BJ (cell line): ENCODE results near the gene CEP95. TPM values are rescaled to one million over a fixed set of nuclear protein-coding genes. Genes with fewer than 3 reads are reported as not detected.
A peak's percentile ranks its signal among the peaks of the same experiment; 100 is the strongest.

Experiments
- CTCF ChIA-PET: fragments of 350-600 bp; formaldehyde crosslinking; extraction: SDS; loops from one replicate; lab custom pipeline; 2021; ENCODE audit warnings: antibody characterized with exemption, inconsistent platforms; lab: Yijun Ruan, JAX
- POLR2A ChIA-PET: fragments of 300-600 bp; sonication (Branson Sonifier 250); formaldehyde crosslinking; extraction: SDS; loops from one replicate; lab custom pipeline; 2021; ENCODE audit warnings: antibody characterized with exemption; lab: Charles Lee
- DNase-seq: peaks from one replicate; pipeline ENCODE4 v3.0.0-alpha.2; 2011; ENCODE audit warnings: low read depth
- H3K27me3 ChIP-seq: 2 replicates; pipeline ENCODE4 v1.6.0; 2011; ENCODE audit warnings: low read length; ENCODE audit not compliant: control insufficient read depth, insufficient read depth
- H3K36me3 ChIP-seq: 2 replicates; pipeline ENCODE4 v1.5.1; 2011; ENCODE audit warnings: low read length; ENCODE audit not compliant: control insufficient read depth, insufficient read depth
- H3K4me3 ChIP-seq: 2 replicates; pipeline ENCODE4 v1.5.1; 2011; ENCODE audit warnings: low read depth, mild to moderate bottlenecking, control low read depth, low read length
- CTCF ChIP-seq: IDR thresholded peaks from 2 replicates; pipeline ENCODE4 v1.5.1; 2011; ENCODE audit warnings: low read depth, mild to moderate bottlenecking, control low read depth, inconsistent platforms, low read length, moderate library complexity; ENCODE audit not compliant: insufficient read depth
- polyA plus RNA-seq: library from polyadenylated mRNA; depleted of rRNA; stranded (reverse); fragments of >200 nt; gene quantifications from 2 replicates; pipeline ENCODE4 v1.2.3, GENCODE V29; 2011

Gene CEP95
- polyA plus RNA-seq, 1 experiment, result 17.6 TPM

GRCh38 chr17:64506201-64506575 lies 589 bp upstream of the CEP95 start, which contains the start of gene DDX5:
TSS of gene DDX5 (minus strand) at chr17:64506289. CDS start at chr17:64506119, 170 bp downstream.
- Histone ChIP-seq H3K27me3 (no peaks in the 10 kb centered on the region), H3K4me3 (peak within 1 kb of the TSS; percentile 99), H3K36me3 (peaks cover 23% of the 10 kb centered on the region)
- ChIA-PET POLR2A (interaction anchor here (0.6 to 1.2 kb wide), 6 partner anchors 9 to 1141 kb away, joined by 3 to 9 read pairs (median 5); partner anchors contain the start of gene POLG2), CTCF (interaction anchor here (1.1 to 7.5 kb wide), 4 partner anchors 14 to 143 kb away, joined by 3 to 33 read pairs (median 14); no protein-coding TSS in a partner anchor)
- no peak for DNase-seq
- no peak for TF ChIP-seq CTCF

- DNase-seq, result peak; percentile 17
Observed at GRCh38 chr17:64507413-64507782, 621 bp downstream of the CEP95 start.

GRCh38 chr17:64508683-64509082 lies 1.9 kb downstream of the CEP95 start:
- no peak for DNase-seq
- POLR2A ChIA-PET, result no interaction called here
- CTCF ChIA-PET, result no interaction called here
- H3K4me3 ChIP-seq, result peak overlapping the region; percentile 99
- H3K27me3 ChIP-seq, result no peaks in the 10 kb centered on the region
- H3K36me3 ChIP-seq, result peaks cover 6% of the 10 kb centered on the region
- TF ChIP-seq CTCF, result no peak

More at GRCh38 chr17:64507413-64507782, 621 bp downstream of the CEP95 start:
- Histone ChIP-seq H3K36me3 (peaks cover 13% of the 10 kb centered on the region), H3K27me3 (no peaks in the 10 kb centered on the region), H3K4me3 (peak overlapping the region; percentile 99)
- POLR2A ChIA-PET, result interaction anchor here (0.7 to 1.2 kb wide), 2 partner anchors 150 to 172 kb away, joined by 3 to 6 read pairs; no protein-coding TSS in a partner anchor
- peak; percentile 57 for TF ChIP-seq CTCF
- CTCF ChIA-PET, result interaction anchor here (0.8 to 7.5 kb wide), 8 partner anchors 8 to 88 kb away, joined by 3 to 33 read pairs (median 4); partner anchors contain the start of gene POLG2

GRCh38 chr17:64509179-64509578 lies 2.4 kb downstream of the CEP95 start:
- H3K27me3 ChIP-seq, result no peaks in the 10 kb centered on the region
- DNase-seq, result no peak
- no peak overlapping the region for H3K4me3 ChIP-seq
- CTCF ChIA-PET, result interaction anchor here (0.6 kb wide), 1 partner anchor 231 kb away, joined by 3 read pairs; no protein-coding TSS in a partner anchor
- POLR2A ChIA-PET, result no interaction called here
- no peak for TF ChIP-seq CTCF
- H3K36me3 ChIP-seq, result peaks cover 4% of the 10 kb centered on the region

- DNase-seq, result no peak
- CTCF ChIA-PET, result interaction anchor here (1.1 kb wide), 1 partner anchor 96 kb away, joined by 4 read pairs; no protein-coding TSS in a partner anchor
- no peak for TF ChIP-seq CTCF
- H3K27me3 ChIP-seq, result no peaks in the 10 kb centered on the region
- POLR2A ChIA-PET, result no interaction called here
- peaks cover 12% of the 10 kb centered on the region for H3K36me3 ChIP-seq
- no peak overlapping the region for H3K4me3 ChIP-seq
Observed at GRCh38 chr17:64515419-64515818, 8.6 kb downstream of the CEP95 start.
